Stimulated activated CD8-positive, alpha-beta memory T cell treated with anti-CD3 and anti-CD28 coated beads, Interleukin-2, amount 100 ng/mL, for 48 hours (primary cell): ENCODE results near the gene STK32B.
"Not testable (repeated sequence)": the region's sequence is repeated elsewhere in the genome, so short reads cannot be mapped to it uniquely, and the experiment has no call there.

Experiments used
- DNase-seq, 2 donors: peaks; one replicate each; pipeline ENCODE4 v3.0.0-alpha.2; 2020; ENCODE audit warnings: low read depth in 2 of 2

The STK32B gene

DNA sequence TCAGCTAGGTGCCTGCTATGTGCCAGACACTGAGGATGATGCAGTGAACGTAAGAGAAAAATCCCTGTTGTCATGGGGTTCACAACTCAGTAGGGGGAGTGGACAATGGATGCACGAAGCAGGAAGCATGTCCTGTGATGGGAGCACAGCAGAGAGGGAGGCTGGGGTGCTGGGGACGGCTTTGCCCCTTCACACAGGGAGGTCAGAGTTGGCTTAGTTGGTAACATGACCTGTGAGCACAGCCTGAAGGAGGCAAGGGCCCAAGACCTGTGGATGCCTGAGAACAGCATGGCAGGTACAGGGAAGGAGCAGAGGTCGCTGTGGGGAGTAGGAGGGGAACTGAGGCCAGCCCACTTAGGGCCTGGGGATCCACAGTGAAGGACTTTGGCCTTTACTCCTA lies 109.4 kb downstream of the STK32B start:
- no peak for DNase-seq

GRCh38 chr4:5162909-5163508 lies 111.7 kb downstream of the STK32B start:
- no peak for DNase-seq

GRCh38 chr4:5164221-5164912 lies 113.1 kb downstream of the STK32B start:
- DNase-seq = no peak

- no peak for DNase-seq
Observed at GRCh38 chr4:5165420-5166369, 114.4 kb downstream of the STK32B start.

DNA sequence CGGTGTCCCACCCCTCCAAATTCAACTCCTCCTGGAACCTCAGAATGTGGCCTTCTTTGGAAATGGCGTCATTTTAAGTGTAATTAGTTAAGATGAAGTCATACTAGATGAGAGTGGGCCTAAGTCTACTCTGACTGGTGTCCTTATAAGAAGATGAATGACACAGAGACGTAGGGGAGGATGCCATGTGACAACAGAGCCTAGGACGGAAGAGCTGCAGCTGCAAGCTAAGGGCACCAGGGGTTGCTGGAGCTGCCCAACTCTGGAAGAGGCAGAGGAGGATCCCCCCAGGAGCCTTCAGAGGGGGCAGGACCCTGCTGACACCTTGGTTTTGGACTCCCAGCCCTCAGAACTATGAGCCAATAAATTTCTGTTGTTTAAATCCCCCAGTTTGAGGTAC lies 115.1 kb downstream of the STK32B start:
- DNase-seq = no peak

DNA sequence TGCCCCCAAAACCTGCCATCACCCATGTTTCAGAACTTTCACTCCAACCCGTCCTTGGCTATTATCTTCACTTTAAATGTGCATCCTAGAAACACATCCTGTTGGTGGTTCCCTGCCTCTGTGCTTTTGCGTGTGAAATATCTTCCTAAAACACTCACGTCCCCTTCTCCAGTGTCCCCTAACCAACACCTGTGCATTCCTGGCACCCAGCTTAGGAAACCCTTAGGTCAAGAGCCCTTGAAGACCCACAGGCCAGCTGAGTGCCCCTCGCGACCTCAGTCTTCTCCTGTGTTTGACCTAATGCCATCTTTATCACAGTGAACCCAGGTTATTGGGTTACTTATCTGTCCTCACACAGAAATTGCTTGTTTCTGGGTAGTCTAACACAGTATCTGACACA lies 117.6 kb downstream of the STK32B start:
- DNase-seq = no peak

GRCh38 chr4:5175836-5176235 lies 124.6 kb downstream of the STK32B start:
- not testable (repeated sequence) for DNase-seq

DNA sequence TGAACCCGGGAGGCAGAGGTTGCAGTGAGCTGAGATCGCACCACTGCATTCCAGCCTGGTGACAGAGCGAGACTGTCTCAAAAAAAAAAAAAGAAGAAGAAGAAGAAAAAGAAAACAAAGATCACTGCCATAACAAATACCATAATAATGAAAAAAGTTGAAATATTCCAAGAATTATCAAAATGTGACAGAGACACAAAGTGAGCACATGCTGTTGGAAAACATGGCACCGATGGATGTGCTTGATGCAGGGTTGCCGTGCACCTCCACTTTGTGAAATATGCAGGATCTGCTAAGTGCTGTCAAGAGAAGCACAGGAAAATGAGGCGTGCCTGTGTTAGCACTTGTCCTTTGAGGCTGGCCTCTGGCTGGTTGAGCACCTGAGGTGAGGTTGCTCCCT lies 133.3 kb downstream of the STK32B start:
- no peak for DNase-seq

GRCh38 chr4:5185551-5185950 lies 134.3 kb downstream of the STK32B start:
- DNase-seq = no peak

DNA sequence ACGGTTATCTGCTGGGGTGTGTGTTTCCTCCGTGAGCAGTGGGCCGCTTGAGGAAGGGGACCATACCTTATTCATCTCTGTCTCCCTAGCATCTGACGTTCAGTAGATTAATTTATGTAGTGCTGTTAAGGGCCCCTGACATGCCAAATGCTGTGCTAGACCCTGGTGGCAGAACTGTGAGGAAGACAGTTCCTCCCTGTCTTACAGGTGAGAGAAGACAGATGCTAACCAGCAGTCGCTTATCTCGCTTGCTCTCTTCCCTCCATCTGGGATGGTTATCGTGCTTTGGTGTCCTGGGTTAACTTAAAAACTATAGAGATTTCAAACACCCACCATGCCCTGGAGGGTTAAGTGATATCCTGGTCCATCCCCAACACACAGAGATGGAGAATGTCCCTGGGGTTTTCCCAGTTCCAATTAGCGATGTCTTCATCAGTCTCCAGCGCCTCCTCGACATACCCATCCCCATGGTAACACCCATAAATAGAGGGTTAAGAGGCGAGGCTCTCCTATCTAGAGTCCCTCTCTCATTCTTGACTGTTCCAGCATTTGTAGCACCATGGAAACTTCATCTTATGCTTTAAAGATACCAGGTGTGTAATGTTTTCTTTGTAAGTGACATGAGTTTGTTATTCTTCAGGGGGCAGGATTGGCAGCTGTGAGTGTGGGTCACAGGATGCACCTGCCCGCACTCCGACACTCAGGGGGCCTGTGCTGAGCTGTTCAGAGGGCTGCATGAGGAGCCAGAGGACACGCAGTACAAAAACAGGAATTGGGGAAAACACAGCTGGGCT lies 135.2 kb downstream of the STK32B start:
- no peak for DNase-seq

DNA sequence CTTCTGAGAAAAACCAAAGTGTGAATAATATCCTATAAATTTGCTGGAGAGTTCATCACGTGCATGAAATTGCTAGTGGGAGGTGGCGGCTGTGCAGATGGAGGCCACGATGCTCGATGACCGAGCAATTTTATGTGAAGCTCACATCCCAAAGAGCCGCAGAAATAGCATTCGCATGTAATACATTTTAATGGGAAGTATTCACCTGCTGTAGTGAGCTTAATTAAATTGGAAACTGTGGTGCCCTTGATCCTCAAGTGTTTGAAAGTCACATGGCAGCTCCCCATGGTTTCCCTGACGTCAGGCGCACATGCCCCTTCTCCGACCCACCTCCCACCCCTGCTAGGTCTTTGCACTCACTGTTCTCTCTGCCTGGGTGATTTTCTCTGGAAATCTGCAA lies 136.8 kb downstream of the STK32B start:
- no peak for DNase-seq

- DNase-seq = no peak
Observed at GRCh38 chr4:5191831-5192230, 140.6 kb downstream of the STK32B start.

DNA sequence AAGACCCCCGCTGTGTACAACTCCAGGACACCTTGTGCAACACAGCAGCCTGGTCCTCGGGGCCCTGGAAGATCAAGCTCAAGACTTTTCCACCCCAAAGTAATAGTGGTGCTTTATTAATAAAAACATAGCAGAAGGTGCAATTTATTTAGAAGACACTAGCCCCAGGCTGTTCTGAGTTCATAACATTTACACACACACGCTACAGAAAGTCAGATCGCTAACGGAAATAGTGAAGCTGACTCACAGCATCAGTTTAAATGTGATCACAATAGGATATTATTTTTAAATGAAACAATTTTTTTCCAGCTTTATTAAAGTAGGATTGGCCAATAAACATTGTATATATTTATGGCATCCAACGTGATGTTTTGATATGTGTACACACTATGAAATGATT lies 141.0 kb downstream of the STK32B start:
- DNase-seq = no peak

- no peak for DNase-seq
Observed at GRCh38 chr4:5192678-5193077, 141.4 kb downstream of the STK32B start.

GRCh38 chr4:5198656-5199541 lies 147.6 kb downstream of the STK32B start:
- no peak for DNase-seq

GRCh38 chr4:5199912-5200311 lies 148.6 kb downstream of the STK32B start:
- no peak for DNase-seq

- DNase-seq = no peak
Observed at GRCh38 chr4:5200513-5200912, 149.2 kb downstream of the STK32B start.

DNA sequence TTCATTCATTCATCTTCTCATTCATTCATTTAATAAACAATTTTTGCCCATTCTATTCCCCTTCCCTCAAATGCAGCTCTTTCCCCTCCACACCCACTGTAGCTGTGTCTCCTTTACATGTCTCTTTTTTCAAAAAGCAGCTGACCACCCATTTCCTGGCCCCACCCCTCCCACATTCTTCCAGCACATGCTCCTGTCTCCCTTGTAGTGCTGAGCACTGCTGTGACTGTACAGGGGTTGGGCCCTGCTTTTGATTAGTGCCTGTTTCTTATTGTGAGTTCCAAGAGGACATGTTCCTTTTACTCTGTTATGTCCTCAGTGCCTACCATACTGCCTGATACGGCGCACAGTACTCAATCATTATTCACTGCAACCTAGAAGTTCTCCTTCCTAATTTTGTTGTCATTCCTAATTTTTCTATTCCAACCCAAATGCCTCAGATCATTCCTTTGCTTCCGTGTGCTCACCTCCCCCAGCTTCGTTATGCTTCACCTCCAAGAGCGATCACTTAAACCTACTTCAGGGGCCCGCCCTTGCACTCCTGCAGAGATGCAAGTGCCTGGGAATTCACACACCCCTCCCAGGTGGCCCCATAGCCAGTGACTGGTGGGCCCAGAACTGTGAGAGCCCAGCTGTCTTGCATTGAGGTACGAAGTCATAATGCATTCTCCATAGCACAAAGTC lies 152.2 kb downstream of the STK32B start:
- DNase-seq = no peak

DNA sequence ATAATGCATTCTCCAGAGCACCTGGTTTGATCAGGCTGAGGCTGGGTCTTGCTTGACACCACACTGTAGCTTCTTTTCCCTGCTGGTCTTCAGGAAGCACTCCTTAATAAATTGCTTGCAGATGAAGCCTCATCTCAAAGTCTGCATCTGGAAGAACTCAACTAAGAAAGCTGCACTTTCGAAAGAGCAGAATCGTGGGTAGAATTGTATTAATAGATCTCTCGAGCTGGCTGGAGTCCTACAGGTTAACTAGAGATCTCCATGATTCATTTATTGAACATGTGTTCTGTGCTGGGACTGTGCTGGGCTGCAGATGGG lies 152.7 kb downstream of the STK32B start:
- no peak for DNase-seq

DNA sequence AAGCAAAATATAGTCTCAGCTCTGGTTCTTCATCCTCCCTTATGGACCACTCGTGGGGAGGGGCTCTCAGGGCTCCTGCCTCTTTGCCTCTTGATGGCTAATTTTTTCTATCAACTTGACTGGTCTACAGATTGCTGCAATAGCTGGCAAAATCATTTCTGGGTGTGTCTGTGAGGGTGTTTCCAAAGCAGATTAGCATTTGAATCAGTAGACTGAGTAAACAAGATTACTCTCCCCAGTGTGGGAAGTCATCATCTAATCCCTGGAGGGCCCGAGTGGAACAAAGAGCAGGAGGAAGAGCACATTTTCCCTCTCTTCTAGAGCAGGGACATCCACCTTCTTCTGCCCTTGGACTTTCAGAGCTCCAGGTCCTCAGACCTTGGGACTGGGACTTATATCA lies 153.5 kb downstream of the STK32B start:
- no peak for DNase-seq
